D721Med (cell line): ENCODE data around the gene ST8SIA6.

ENCODE experiments used
- DNase-seq: peaks from one replicate; pipeline ENCODE4 v3.0.0; 2011; ENCODE audit warnings: low spot score; ENCODE audit not compliant: insufficient read length
- FAIRE-seq: peaks from 2 replicates; lab custom pipeline; 2011; peaks lifted over from hg19 to GRCh38; lab: Jason Lieb, UNC
- TF ChIP-seq, protein P1 (sequence below): IDR thresholded peaks from 2 replicates; pipeline ENCODE4 v1.5.1; 2012; ENCODE audit warnings: mild to moderate bottlenecking, control low read depth; ENCODE audit not compliant: insufficient read depth; ENCODE audit errors: missing control alignments

Gene ST8SIA6

GRCh38 chr10:17483079-17483478 lies 28.7 kb upstream of the ST8SIA6 start:
- TF ChIP-seq, protein P1, sequence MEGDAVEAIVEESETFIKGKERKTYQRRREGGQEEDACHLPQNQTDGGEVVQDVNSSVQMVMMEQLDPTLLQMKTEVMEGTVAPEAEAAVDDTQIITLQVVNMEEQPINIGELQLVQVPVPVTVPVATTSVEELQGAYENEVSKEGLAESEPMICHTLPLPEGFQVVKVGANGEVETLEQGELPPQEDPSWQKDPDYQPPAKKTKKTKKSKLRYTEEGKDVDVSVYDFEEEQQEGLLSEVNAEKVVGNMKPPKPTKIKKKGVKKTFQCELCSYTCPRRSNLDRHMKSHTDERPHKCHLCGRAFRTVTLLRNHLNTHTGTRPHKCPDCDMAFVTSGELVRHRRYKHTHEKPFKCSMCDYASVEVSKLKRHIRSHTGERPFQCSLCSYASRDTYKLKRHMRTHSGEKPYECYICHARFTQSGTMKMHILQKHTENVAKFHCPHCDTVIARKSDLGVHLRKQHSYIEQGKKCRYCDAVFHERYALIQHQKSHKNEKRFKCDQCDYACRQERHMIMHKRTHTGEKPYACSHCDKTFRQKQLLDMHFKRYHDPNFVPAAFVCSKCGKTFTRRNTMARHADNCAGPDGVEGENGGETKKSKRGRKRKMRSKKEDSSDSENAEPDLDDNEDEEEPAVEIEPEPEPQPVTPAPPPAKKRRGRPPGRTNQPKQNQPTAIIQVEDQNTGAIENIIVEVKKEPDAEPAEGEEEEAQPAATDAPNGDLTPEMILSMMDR = no peak
- DNase-seq = no peak
- FAIRE-seq = no peak

DNA sequence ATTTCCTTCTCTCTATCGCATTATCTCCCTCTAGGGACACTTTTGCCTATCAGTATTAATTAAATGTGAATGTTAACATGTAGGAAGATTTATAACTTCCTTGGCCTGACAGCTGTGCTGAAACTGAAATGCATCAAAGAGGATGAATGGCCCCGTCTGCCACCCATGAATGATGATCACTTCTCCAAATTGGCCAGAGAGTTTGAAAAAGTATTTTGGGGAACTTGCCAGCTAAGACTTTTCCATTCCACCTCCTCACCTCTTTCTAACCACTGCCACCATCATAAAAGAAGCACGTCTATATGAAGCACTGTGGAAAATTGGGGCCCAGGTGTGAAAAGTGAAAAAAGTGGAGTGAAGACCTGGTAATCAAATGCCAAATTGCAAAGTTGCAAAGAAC lies 25.4 kb upstream of the ST8SIA6 start:
- FAIRE-seq = no peak
- no peak for DNase-seq

DNA sequence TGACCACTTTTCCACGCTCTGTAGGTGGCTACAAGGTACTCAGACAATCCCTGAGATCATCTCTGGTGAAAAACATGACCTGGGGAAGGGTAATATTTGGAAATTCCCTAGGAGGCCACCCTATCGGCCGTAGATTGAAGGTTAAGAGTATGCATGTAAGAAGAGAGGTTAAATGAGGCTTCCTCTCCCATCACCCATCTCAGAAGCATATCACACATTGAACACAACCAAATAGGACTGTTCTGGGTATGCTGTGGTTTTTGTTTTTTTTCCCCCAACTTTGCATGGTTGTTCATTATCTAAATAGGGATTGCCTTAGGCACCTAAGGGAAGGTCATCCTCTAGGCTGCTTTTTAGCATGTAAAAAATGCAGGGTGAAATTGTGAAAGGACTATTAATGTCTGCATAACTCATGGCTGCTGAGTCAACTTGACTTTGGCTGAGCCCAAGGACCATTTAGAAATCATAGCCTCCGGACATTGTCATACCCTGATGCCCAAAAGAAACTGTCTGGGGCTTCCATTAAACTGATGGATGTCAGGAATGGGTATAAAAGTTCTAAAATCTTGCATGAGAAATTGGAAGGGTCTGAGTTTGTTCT lies 24.7 kb upstream of the ST8SIA6 start:
- DNase-seq (no peak), FAIRE-seq (no peak)
- TF ChIP-seq, protein P1 = no peak

More for the DNA sequence above, 25.4 kb upstream of the ST8SIA6 start:
- TF ChIP-seq, protein P1 = no peak

DNA sequence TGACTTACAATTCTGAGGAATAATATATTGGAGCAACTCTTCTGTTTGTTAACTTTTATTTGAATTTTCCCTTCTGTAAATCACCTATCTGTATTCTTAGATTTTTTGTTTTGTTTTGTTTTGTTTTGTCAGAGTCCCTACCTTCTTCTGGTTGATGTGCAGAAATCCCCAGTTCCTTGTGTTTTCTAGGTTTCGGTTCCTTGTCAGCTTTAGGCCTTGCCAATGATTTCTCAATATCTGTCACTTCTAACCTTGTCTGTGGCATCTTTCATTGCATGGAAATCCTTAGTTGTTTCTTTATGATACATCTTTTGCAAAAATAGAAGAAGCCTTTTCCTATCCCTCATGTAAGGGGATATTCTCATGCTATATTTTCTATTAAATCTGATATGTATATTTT lies 21.7 kb upstream of the ST8SIA6 start:
- FAIRE-seq (no peak), DNase-seq (no peak)
- TF ChIP-seq, protein P1 = no peak

DNA sequence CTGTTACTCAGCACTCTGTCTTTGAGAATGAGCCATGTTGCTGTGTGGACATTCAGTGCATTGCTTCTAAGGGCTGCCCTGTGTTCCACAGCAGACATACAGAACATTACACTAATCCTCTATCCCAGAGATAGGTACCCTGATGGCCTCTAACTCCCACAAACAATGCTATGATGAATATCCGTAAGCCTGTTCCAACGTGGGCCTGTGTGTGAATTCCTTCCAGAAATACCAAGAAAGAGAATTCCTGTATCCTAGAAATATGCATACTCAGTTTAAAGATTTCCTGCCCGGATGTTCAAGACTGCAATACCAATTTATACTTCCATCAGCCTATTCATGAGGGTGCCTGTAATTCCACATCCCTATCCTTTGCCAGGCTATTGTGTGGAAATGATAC lies 21.3 kb upstream of the ST8SIA6 start:
- no peak for FAIRE-seq
- TF ChIP-seq, protein P1 = no peak
- DNase-seq = no peak

GRCh38 chr10:17474595-17475323 lies 20.4 kb upstream of the ST8SIA6 start:
- DNase-seq = no peak

More at GRCh38 chr10:17474595-17475323, 20.4 kb upstream of the ST8SIA6 start:
- no peak for FAIRE-seq
- TF ChIP-seq, protein P1 = no peak
